GM19452 (cell line): ENCODE measurements around the gene FAM177B.
A peak's percentile ranks its signal among the peaks of the same experiment; 100 is the strongest.
"Not testable (repeated sequence)": the region's sequence is repeated elsewhere in the genome, so short reads cannot be mapped to it uniquely, and the experiment has no call there.

Experiments
- ATAC-seq: cut with Tn5 transposase; IDR thresholded peaks from one replicate; pipeline ENCODE4 v1.9.1; 2021; ENCODE audit not compliant: unreplicated experiment

The FAM177B gene

GRCh38 chr1:222739929-222740328 is 2.9 kb downstream of the FAM177B start:
- ATAC-seq: no peak

GRCh38 chr1:222741630-222742457 is 4.8 kb downstream of the FAM177B start:
- ATAC-seq: not testable (repeated sequence)

- no peak for ATAC-seq
Observed at GRCh38 chr1:222749927-222750326, 12.9 kb downstream of the FAM177B start.

- peak; percentile 79 for ATAC-seq
Observed at GRCh38 chr1:222750651-222751050, 13.6 kb downstream of the FAM177B start.

GRCh38 chr1:222751255-222751654 is 14.3 kb downstream of the FAM177B start:
- no peak for ATAC-seq

- ATAC-seq: no peak
Observed at GRCh38 chr1:222754366-222755139, 17.6 kb downstream of the FAM177B start.

GRCh38 chr1:222757646-222758268 is 20.8 kb downstream of the FAM177B start:
- ATAC-seq: no peak

GRCh38 chr1:222759451-222760035 is 22.5 kb downstream of the FAM177B start:
- ATAC-seq: no peak

GRCh38 chr1:222761083-222761482 is 24.1 kb downstream of the FAM177B start:
- no peak for ATAC-seq

- not testable (repeated sequence) for ATAC-seq
Observed at GRCh38 chr1:222762178-222762577, 25.2 kb downstream of the FAM177B start.

GRCh38 chr1:222767152-222767571 is 30.2 kb downstream of the FAM177B start:
- peak; percentile 66 for ATAC-seq

- no peak for ATAC-seq
Observed at GRCh38 chr1:222768592-222768991, 31.6 kb downstream of the FAM177B start.

- ATAC-seq: no peak
Observed at GRCh38 chr1:222769181-222769580, 32.2 kb downstream of the FAM177B start.

- ATAC-seq: no peak
Observed at GRCh38 chr1:222769971-222770620, 33.1 kb downstream of the FAM177B start.

- ATAC-seq: peak; percentile 83
Observed at GRCh38 chr1:222772996-222773379, 36.0 kb downstream of the FAM177B start.

- no peak for ATAC-seq
Observed at GRCh38 chr1:222777463-222777862, 40.5 kb downstream of the FAM177B start.

GRCh38 chr1:222777977-222778376 is 41.0 kb downstream of the FAM177B start:
- ATAC-seq: no peak

GRCh38 chr1:222781251-222781650 is 44.2 kb downstream of the FAM177B start:
- ATAC-seq: no peak

GRCh38 chr1:222783051-222783450 is 46.0 kb downstream of the FAM177B start:
- ATAC-seq: no peak

- no peak for ATAC-seq
Observed at GRCh38 chr1:222784371-222784770, 47.4 kb downstream of the FAM177B start.

- ATAC-seq: no peak
Observed at GRCh38 chr1:222784916-222785315, 47.9 kb downstream of the FAM177B start.
